Measurements from ENCODE around the gene DCAF4.
"Not testable (repeated sequence)": the region's sequence is repeated elsewhere in the genome, so short reads cannot be mapped to it uniquely, and the experiment has no call there.

Gene DCAF4

DNA sequence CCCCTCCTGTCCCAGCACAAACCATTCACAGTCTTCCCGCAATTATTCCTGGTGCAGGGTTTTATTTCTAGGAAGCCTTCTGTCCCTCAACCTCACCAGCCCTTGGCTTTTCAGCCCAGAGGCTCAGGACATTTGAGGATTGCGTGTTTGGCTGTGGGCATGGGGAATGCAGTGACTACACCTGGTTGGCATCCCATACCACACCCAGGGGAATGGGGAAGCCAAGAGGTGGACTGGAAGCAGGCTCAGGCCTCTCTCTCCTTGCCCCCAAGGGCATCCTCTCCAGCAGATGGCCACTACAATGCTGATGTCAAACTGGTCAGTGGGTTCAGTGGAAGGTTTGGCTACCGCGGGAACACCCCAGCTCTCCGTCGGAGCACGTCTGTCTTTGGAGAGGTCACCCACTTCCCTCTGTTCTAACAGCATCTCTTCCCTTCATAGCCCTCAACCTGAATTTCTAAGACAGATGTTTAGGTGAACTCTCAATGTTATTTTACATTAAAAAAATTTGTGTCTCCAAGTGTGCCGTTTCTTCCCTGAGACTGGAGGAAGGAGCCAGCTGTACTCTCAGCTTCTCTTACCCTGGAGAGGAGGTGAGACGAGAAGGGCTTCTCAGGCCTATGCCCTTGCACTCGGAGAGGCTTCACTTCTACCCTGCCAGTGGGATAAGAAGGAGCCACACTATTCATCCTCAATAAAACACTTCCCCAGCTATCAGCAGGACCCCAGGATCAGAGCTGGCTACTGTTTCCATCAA is 35.5 kb downstream of the DCAF4 start:
- Histone ChIP-seq H3K27ac (ENCODE audit: low read length) (no peak overlapping the region), H3K4me1 (ENCODE audit: control insufficient read depth, low read depth, low read length) (no peaks in the 10 kb centered on the region), H3K27me3 (ENCODE audit: control insufficient read depth, insufficient read depth, low read length) (no peaks in the 10 kb centered on the region), H3K9ac (ENCODE audit: low read length) (no peak overlapping the region), H3K4me3 (ENCODE audit: low read length) (no peak overlapping the region), H3K9me3 (ENCODE audit: control insufficient read depth, low read depth, low read length) (no peaks in the 10 kb centered on the region), H3K36me3 (ENCODE audit: control insufficient read depth, low read depth, low read length) (peaks cover 6% of the 10 kb centered on the region)

DNA sequence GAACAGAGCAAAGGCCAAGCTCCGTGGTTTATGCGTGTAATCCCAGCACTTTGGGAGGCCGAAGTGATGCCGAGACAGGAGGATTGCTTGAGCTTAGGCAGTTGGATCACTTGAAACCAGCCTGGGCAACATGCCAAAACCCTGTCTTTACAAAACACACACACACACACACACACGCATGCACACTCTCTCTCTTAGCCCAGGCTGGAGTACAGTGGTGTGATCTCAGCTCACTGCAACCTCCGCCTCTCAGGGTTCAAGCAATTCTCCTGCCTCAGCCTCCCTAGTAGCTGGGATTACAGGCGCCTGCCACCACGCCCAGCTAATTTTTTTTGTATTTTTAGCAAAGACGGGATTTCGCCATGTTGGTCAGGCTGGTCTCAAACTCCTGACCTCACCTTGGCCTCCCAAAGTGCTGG is 36.1 kb downstream of the DCAF4 start:
- H3K4me3 ChIP-seq (ENCODE audit: low read length); H3K27me3 ChIP-seq (ENCODE audit: control insufficient read depth, insufficient read depth, low read length); H3K36me3 ChIP-seq (ENCODE audit: control insufficient read depth, low read depth, low read length); H3K4me1 ChIP-seq (ENCODE audit: control insufficient read depth, low read depth, low read length); H3K27ac ChIP-seq (ENCODE audit: low read length); H3K9ac ChIP-seq (ENCODE audit: low read length); H3K9me3 ChIP-seq (ENCODE audit: control insufficient read depth, low read depth, low read length): not testable (repeated sequence)

DNA sequence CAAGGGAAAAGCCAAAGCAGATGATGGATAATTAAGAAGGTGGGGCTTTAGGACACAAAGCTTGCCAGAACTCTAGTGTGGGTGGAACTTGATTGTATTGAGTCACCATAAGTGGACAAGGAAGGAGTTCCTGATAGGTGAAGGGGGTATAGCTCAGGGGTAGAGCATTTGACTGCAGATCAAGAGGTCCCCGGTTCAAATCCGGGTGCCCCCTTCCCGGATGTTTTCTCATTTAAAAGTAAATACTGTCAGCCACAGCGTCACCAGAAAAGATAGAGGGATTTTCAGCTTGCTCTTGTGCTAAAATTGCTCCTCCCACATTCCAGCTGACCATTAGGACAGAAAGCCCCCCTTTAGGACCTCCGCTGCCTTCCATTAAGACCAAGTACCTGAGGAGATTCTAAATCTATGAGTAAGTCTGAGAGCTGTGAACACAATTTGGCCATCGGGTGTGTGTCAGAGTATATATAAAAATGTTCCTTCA is 36.6 kb downstream of the DCAF4 start:
- Histone ChIP-seq H3K4me3 (ENCODE audit: low read length) (no peak overlapping the region), H3K27ac (ENCODE audit: low read length) (no peak overlapping the region), H3K4me1 (ENCODE audit: control insufficient read depth, low read depth, low read length) (no peaks in the 10 kb centered on the region), H3K9me3 (ENCODE audit: control insufficient read depth, low read depth, low read length) (no peaks in the 10 kb centered on the region), H3K36me3 (ENCODE audit: control insufficient read depth, low read depth, low read length) (no peaks in the 10 kb centered on the region), H3K9ac (ENCODE audit: low read length) (no peak overlapping the region), H3K27me3 (ENCODE audit: control insufficient read depth, insufficient read depth, low read length) (no peaks in the 10 kb centered on the region)

DNA sequence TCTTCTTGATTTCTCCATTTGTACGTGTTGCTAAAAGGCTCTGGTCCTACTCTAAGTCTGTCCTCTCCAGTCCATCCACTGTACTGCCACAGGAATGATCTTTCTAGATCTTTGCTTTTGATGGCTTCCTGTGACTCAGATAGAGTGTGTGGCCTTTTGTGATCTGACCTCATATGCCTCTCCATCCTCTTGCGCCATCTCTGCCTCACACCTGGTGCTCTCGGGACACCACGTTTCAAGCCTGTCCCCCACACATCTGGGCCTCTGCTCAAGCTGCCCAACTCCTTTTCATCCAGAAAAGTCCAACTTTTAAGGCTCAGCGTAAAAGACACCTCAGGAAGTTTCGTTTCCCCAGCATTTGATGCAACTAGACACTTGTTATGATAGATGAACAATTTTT is 39.0 kb downstream of the DCAF4 start:
- no peaks in the 10 kb centered on the region for H3K4me1 ChIP-seq (ENCODE audit: control insufficient read depth, low read depth, low read length)
- H3K36me3 ChIP-seq (ENCODE audit: control insufficient read depth, low read depth, low read length), result peaks cover 5% of the 10 kb centered on the region
- H3K9me3 ChIP-seq (ENCODE audit: control insufficient read depth, low read depth, low read length), result no peaks in the 10 kb centered on the region
- H3K27ac ChIP-seq (ENCODE audit: low read length), result no peak overlapping the region
- no peaks in the 10 kb centered on the region for H3K27me3 ChIP-seq (ENCODE audit: control insufficient read depth, insufficient read depth, low read length)
- H3K9ac ChIP-seq (ENCODE audit: low read length), result no peak overlapping the region
- no peak overlapping the region for H3K4me3 ChIP-seq (ENCODE audit: low read length)

DNA sequence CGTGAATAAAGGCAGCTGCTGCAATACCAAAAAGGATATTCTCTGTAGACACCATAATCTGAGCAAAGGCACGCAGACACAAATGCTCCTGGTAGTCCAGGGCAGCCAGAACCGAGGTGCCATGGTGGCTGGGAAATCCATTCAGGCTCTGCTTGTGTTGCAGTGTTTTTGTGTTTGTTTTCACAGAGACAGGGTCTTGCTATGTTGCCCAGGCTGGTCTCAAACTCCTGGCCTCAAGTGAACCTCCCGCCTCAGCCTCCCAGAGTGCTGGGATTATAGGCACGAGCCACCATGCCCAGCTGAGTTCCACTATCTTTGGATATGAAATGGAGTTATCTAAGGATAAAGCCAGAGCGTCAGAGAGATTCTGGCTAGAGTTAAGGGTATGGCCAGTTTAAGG is 39.8 kb downstream of the DCAF4 start:
- H3K9me3 ChIP-seq (ENCODE audit: control insufficient read depth, low read depth, low read length), result no peaks in the 10 kb centered on the region
- peaks cover 5% of the 10 kb centered on the region for H3K36me3 ChIP-seq (ENCODE audit: control insufficient read depth, low read depth, low read length)
- H3K27ac ChIP-seq (ENCODE audit: low read length), result no peak overlapping the region
- no peak overlapping the region for H3K9ac ChIP-seq (ENCODE audit: low read length)
- no peaks in the 10 kb centered on the region for H3K27me3 ChIP-seq (ENCODE audit: control insufficient read depth, insufficient read depth, low read length)
- no peak overlapping the region for H3K4me3 ChIP-seq (ENCODE audit: low read length)
- no peaks in the 10 kb centered on the region for H3K4me1 ChIP-seq (ENCODE audit: control insufficient read depth, low read depth, low read length)

DNA sequence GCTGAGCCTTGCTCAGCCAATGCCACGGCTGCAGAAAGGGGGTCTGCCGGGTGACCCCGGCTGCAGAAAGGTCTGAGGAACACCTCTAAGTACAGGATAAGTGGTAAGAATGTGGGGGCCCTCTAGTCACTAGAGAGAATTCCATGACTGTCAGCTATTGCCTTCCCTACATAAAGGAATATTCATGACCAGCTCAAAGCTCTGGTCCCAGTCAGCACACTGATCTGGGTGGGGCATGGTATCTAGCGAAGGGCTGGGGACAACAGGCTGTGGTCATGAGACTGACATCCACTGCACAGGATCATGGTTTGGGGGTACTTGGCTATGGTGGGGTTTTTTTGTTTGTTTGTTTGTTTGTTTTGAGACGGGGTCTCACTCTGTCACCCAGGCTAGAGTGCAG is 42.1 kb downstream of the DCAF4 start:
- Histone ChIP-seq H3K9me3 (ENCODE audit: control insufficient read depth, low read depth, low read length) (no peaks in the 10 kb centered on the region), H3K4me3 (ENCODE audit: low read length) (no peak overlapping the region), H3K36me3 (ENCODE audit: control insufficient read depth, low read depth, low read length) (peaks cover 5% of the 10 kb centered on the region), H3K9ac (ENCODE audit: low read length) (no peak overlapping the region), H3K27ac (ENCODE audit: low read length) (no peak overlapping the region), H3K27me3 (ENCODE audit: control insufficient read depth, insufficient read depth, low read length) (no peaks in the 10 kb centered on the region), H3K4me1 (ENCODE audit: control insufficient read depth, low read depth, low read length) (no peaks in the 10 kb centered on the region)

DNA sequence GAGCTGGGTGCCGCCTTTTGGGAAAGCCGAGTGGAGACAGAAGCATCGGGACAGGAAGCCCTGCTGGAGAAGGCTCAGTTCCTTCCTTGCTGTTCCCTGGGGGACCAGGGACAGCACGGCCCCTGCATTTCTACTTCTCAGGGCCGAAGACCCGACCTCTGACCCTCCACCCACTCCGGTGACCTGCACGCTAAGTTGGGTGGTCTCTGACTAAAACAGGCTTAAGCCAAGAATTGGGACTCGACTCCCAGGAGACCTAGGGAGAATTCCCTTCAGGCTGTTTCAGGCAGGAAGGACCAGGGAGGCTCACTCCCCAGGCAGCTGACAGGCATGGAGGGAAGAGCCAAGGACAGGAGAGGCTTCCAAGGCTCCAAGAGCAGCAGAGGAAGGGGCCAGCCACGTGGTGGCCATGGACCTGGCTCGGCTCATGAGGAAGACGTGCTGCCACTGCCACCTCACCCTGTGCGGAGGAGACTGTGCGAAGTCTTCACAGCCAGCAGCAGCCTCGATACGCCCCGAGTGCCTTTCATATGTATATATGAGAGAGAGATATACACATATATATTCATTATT is 43.9 kb downstream of the DCAF4 start:
- Histone ChIP-seq H3K4me1 (ENCODE audit: control insufficient read depth, low read depth, low read length) (no peaks in the 10 kb centered on the region), H3K27ac (ENCODE audit: low read length) (no peak overlapping the region), H3K27me3 (ENCODE audit: control insufficient read depth, insufficient read depth, low read length) (no peaks in the 10 kb centered on the region), H3K9me3 (ENCODE audit: control insufficient read depth, low read depth, low read length) (no peaks in the 10 kb centered on the region), H3K9ac (ENCODE audit: low read length) (no peak overlapping the region), H3K4me3 (ENCODE audit: low read length) (no peak overlapping the region), H3K36me3 (ENCODE audit: control insufficient read depth, low read depth, low read length) (peaks cover 9% of the 10 kb centered on the region)

DNA sequence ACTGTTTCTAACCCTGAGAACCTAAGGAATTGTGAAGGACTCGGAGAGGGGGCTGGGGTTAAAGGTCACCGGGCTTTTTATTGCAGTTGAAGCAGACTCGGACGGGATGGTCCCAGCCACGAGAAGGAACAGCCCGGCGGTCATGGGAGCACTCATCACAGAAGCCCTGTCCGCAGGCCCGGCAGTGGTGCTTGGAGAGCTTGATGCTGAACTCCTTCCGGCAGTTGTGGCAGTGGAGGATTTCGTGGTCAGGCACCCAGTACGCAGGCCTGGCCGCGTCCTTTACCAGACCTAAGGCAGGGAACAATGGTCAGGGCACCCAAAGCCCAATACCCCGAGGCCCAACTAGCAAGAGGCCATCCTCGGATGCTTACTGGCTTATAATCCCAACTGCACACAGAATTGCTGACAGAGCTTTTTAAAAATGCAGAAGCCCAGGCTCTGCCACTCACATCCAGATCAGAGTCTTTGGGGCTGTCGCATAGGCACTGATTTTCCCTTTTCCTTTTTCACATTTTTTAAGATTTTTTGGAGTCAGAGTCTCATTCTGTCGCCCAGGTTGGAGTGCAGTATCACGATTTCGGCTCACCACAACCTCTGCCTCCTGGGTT is 44.7 kb downstream of the DCAF4 start:
- no peaks in the 10 kb centered on the region for H3K27me3 ChIP-seq (ENCODE audit: control insufficient read depth, insufficient read depth, low read length)
- H3K27ac ChIP-seq (ENCODE audit: low read length), result no peak overlapping the region
- H3K36me3 ChIP-seq (ENCODE audit: control insufficient read depth, low read depth, low read length), result peaks cover 9% of the 10 kb centered on the region
- H3K9me3 ChIP-seq (ENCODE audit: control insufficient read depth, low read depth, low read length), result no peaks in the 10 kb centered on the region
- no peaks in the 10 kb centered on the region for H3K4me1 ChIP-seq (ENCODE audit: control insufficient read depth, low read depth, low read length)
- no peak overlapping the region for H3K4me3 ChIP-seq (ENCODE audit: low read length)
- no peak overlapping the region for H3K9ac ChIP-seq (ENCODE audit: low read length)

DNA sequence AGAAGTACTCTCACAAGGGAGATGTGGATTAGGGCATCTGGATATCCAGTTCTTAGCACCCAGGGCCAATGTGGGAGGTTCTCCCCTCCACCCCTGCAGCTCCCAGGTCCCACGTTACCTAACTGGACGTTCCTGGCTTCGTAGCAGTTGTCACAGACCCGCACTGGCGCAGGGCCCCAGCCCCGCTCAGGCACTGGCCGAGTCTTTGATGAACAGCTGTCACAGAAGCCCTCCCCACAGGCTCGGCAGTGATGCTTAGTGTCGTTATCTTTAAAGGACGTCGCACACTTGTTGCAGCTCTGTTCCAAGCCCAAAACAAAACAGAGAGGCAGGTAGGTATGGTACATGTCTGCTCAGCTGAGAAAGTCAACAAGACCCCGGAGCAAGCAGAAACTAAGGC is 48.4 kb downstream of the DCAF4 start:
- Histone ChIP-seq H3K27ac (ENCODE audit: low read length) (no peak overlapping the region), H3K9me3 (ENCODE audit: control insufficient read depth, low read depth, low read length) (no peaks in the 10 kb centered on the region), H3K4me1 (ENCODE audit: control insufficient read depth, low read depth, low read length) (no peaks in the 10 kb centered on the region), H3K27me3 (ENCODE audit: control insufficient read depth, insufficient read depth, low read length) (no peaks in the 10 kb centered on the region), H3K36me3 (ENCODE audit: control insufficient read depth, low read depth, low read length) (peaks cover 3% of the 10 kb centered on the region), H3K9ac (ENCODE audit: low read length) (no peak overlapping the region), H3K4me3 (ENCODE audit: low read length) (no peak overlapping the region)

DNA sequence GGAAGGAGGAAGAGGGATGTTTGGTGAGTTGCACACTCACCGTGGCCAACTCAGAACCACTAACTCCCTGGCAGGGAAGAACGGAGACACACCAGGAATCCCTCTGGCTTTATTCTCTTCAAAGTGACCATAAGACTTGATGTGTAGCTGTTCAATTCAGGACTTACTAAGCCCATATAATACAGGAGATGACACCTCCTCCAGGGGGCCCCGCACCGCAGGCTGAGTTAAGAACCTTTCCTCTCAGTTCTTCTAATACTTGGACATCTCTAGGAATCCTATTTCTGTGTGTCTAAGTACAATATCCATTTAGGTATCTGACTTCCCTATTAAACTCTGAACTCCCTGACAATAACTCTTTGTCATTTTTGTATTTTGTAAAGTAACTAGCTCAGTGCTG is 49.5 kb downstream of the DCAF4 start:
- Histone ChIP-seq H3K9me3 (ENCODE audit: control insufficient read depth, low read depth, low read length) (no peaks in the 10 kb centered on the region), H3K9ac (ENCODE audit: low read length) (no peak overlapping the region), H3K27ac (ENCODE audit: low read length) (no peak overlapping the region), H3K36me3 (ENCODE audit: control insufficient read depth, low read depth, low read length) (peaks cover 3% of the 10 kb centered on the region), H3K27me3 (ENCODE audit: control insufficient read depth, insufficient read depth, low read length) (no peaks in the 10 kb centered on the region), H3K4me1 (ENCODE audit: control insufficient read depth, low read depth, low read length) (peaks cover under 1% of the 10 kb centered on the region), H3K4me3 (ENCODE audit: low read length) (no peak overlapping the region)

DNA sequence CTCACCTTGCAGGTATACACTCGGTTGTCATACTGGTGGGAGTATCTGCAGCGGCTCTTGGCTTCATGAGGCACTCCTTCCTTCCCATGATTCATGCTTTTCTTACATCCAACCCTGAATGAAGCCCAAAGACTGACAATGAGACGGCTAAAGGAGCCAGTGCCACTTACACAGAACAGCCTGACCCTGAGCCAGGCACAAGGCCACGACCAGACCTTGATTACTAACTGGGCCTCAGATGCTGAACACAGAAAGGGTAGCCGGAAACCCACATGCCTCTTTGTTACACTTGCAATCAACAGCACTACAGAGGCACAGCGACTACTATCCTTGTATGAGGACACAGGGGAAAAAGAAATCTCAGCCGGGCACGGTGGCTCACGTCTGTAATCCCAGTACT is 52.6 kb downstream of the DCAF4 start:
- H3K4me3 ChIP-seq (ENCODE audit: low read length), result no peak overlapping the region
- no peaks in the 10 kb centered on the region for H3K9me3 ChIP-seq (ENCODE audit: control insufficient read depth, low read depth, low read length)
- H3K27ac ChIP-seq (ENCODE audit: low read length), result no peak overlapping the region
- peaks cover 4% of the 10 kb centered on the region for H3K4me1 ChIP-seq (ENCODE audit: control insufficient read depth, low read depth, low read length)
- H3K9ac ChIP-seq (ENCODE audit: low read length), result no peak overlapping the region
- H3K36me3 ChIP-seq (ENCODE audit: control insufficient read depth, low read depth, low read length), result peaks cover 3% of the 10 kb centered on the region
- H3K27me3 ChIP-seq (ENCODE audit: control insufficient read depth, insufficient read depth, low read length), result no peaks in the 10 kb centered on the region

DNA sequence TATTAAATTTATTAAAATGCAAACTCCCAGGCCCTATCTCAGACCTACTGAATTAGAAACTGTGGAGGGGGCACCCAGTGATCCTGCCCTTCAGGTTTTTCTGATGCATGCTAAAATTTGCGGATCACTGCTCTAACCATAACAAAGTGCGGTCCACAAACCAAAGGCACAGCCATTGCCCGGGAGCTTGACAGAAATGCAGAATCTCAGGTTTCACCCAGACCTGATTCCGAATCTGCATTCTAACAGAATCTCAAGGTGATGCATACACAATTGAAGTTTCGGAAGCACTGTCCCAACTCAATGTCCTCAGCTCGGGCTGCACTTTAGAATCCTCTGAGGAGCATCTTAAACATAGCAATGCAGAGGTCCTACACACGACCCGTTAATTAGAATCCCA is 54.6 kb downstream of the DCAF4 start:
- Histone ChIP-seq H3K27ac (ENCODE audit: low read length) (no peak overlapping the region), H3K27me3 (ENCODE audit: control insufficient read depth, insufficient read depth, low read length) (no peaks in the 10 kb centered on the region), H3K4me3 (ENCODE audit: low read length) (no peak overlapping the region), H3K9me3 (ENCODE audit: control insufficient read depth, low read depth, low read length) (no peaks in the 10 kb centered on the region), H3K36me3 (ENCODE audit: control insufficient read depth, low read depth, low read length) (no peaks in the 10 kb centered on the region), H3K9ac (ENCODE audit: low read length) (no peak overlapping the region), H3K4me1 (ENCODE audit: control insufficient read depth, low read depth, low read length) (peaks cover 4% of the 10 kb centered on the region)
